Spleen (tissue), 11 donors: ENCODE data around the gene PDGFRB. TPM values are rescaled to one million over a fixed set of nuclear protein-coding genes. Genes with fewer than 3 reads are reported as not detected.

Experiments
- DNase-seq: peaks from one replicate; pipeline ENCODE4 v3.0.0-alpha.2; 2020
- H3K27ac ChIP-seq, 8 donors: fragments of 200-600 bp; sonication (generic) in 7 of 8; 1 replicate in 4 of 8; 2 replicates in 4 of 8; pipeline versions ENCODE4 v1.5.0 to v1.8.0; 2016 to 2021; ENCODE audit warnings: inconsistent platforms in 4 of 8, mild to moderate bottlenecking in 4 of 8, moderate library complexity in 1 of 8
- H3K27me3 ChIP-seq, 7 donors: fragments of 200-600 bp; sonication (generic) in 6 of 7; replicated peaks in 1 of 7; 1 replicate in 4 of 7; 2 replicates in 3 of 7; pipeline versions ENCODE4 v1.5.0 to v1.8.0; 2016 to 2021; ENCODE audit warnings: inconsistent platforms in 3 of 7, mild to moderate bottlenecking in 1 of 7
- H3K36me3 ChIP-seq, 6 donors: fragments of 200-600 bp; sonication (generic) in 5 of 6; 1 replicate in 4 of 6; 2 replicates in 2 of 6; pipeline versions ENCODE4 v1.5.0 to v1.8.0; 2016 to 2021; ENCODE audit warnings: inconsistent platforms in 2 of 6
- H3K4me1 ChIP-seq, 6 donors: fragments of 200-600 bp; sonication (generic) in 5 of 6; 1 replicate in 3 of 6; 2 replicates in 3 of 6; pipeline versions ENCODE4 v1.5.0 to v1.8.0; 2016 to 2021; ENCODE audit warnings: inconsistent platforms in 3 of 6
- H3K4me3 ChIP-seq, 8 donors: fragments of 200-600 bp; sonication (generic) in 7 of 8; 1 replicate in 4 of 8; 2 replicates in 4 of 8; pipeline versions ENCODE4 v1.5.0 to v1.8.0; 2016 to 2021; ENCODE audit warnings: inconsistent platforms in 4 of 8, mild to moderate bottlenecking in 4 of 8, moderate library complexity in 2 of 8
- H3K9me3 ChIP-seq, 8 donors: fragments of 200-600 bp; sonication (generic) in 7 of 8; 1 replicate in 4 of 8; 2 replicates in 4 of 8; pipeline versions ENCODE4 v1.5.0 to v1.8.0; 2016 to 2021; ENCODE audit warnings: inconsistent platforms in 4 of 8
- CTCF ChIP-seq, 11 experiments: fragments of 200-600 bp in 7 of 11; fragments of 450-650 bp in 4 of 11; sonication (generic) in 4 of 11; IDR thresholded peaks in 8 of 11; conservative IDR thresholded peaks in 3 of 11; 1 replicate in 7 of 11; 2 replicates in 4 of 11; pipeline versions ENCODE4 v1.4.0 to v1.8.0; 2016 to 2021; ENCODE audit warnings: antibody characterized with exemption in 11 of 11, inconsistent platforms in 4 of 11, mild to moderate bottlenecking in 1 of 11
- POLR2A ChIP-seq, 3 donors: fragments of 450-650 bp; IDR thresholded peaks; one replicate each; pipeline ENCODE4 v1.5.1; 2017; ENCODE audit warnings: antibody characterized with exemption in 3 of 3, mild to moderate bottlenecking in 1 of 3
- POLR2AphosphoS5 ChIP-seq, 3 donors: sonication (generic); formaldehyde crosslinking; IDR thresholded peaks; one replicate each; pipeline ENCODE4 v1.5.1; 2017; ENCODE audit warnings: antibody characterized with exemption in 3 of 3
- WGBS, 5 donors: extraction: QIAGEN DNeasy Blood & Tissue Kit in 3 of 5; methylation state at CpG; one replicate each; pipeline versions ENCODE4 v1.1.5 to v1.1.7; 2013 to 2018; 5-methylcytosine and 5-hydroxymethylcytosine counted together
- intact Hi-C: fragments of 100-400 bp; cut with DNase I; formaldehyde crosslinking; loops from one replicate; pipeline ENCODE4 v1.15.0; 2023; ENCODE audit warnings: low total_unique reads
- polyA plus RNA-seq, 3 donors: library from polyadenylated mRNA; stranded (reverse); fragments of 200-250 nt; gene quantifications; one replicate each; pipeline ENCODE4 v1.2.1, GENCODE V29; 2013
- total RNA-seq, 7 donors: library from RNA; depleted of rRNA in 3 of 7; stranded (reverse); fragments of >200 nt in 3 of 7; fragmentation: NEBNext Ultra II Directional in 4 of 7; extraction: Animal tissue kit (Norgen Biotek cat#: 25700) in 4 of 7; gene quantifications; one replicate each; pipeline versions ENCODE4 v1.1.0 to v1.2.1, GENCODE V29; 2016 to 2021
- donor health status: healthy with polysubstance abuse.
- donor health status: DM: no; HTN: no; CAD: no; lungs with moderate emphysema.
- donor health status: DM: no; HTN: no; CAD: no.
- donor health status: Bipolar disorder and iron deficiency.
- donor health status: healthy.
- donor health status: DM: no; HTN: no; CAD: no.
- donor health status: DM: yes; HTN: yes; CAD: no.

PDGFRB gene
- total and polyA plus RNA-seq, 10 donors, result 12.8 to 144 (median 88.5) TPM

GRCh38 chr5:150156027-150156368 is 353 bp upstream of the PDGFRB start:
- 2 to 8% (median 3%) methylated on average over 9 of the region's 9 CpGs for whole genome bisulfite sequencing, 5 donors

GRCh38 chr5:150154618-150155128 is 972 bp downstream of the PDGFRB start:
- intact Hi-C loops, result no loop called here
- DNase-seq, result no peak
- Histone ChIP-seq H3K36me3 (peaks cover 0 to 3% (median 0%) of the 10 kb centered on the region in 6 donors), H3K4me1 (peaks cover 11 to 63% (median 17%) of the 10 kb centered on the region in 6 donors), H3K9me3 (no peaks in the 10 kb centered on the region), H3K4me3 (peak overlapping the region; percentile 6 to 71 (median 44)), H3K27me3 (peaks cover 0 to 19% (median 0%) of the 10 kb centered on the region in 7 donors), H3K27ac (peak overlapping the region; percentile 19 to 83 (median 75))
- WGBS, 5 donors, result 64 to 71% (median 67%) methylated on average over 7 of the region's 7 CpGs
- no peak for TF ChIP-seq POLR2AphosphoS5 (IDR thresholded peaks at IDR 0.05)

More at GRCh38 chr5:150156027-150156368, 353 bp upstream of the PDGFRB start:
- peak overlapping the region in 7 of 8 donors; percentile 63 to 83 (median 78) for H3K27ac ChIP-seq
- H3K4me1 ChIP-seq, result peaks cover 11 to 65% (median 22%) of the 10 kb centered on the region in 6 donors
- no peaks in the 10 kb centered on the region for H3K9me3 ChIP-seq
- peaks cover 0 to 19% (median 0%) of the 10 kb centered on the region in 7 donors for H3K27me3 ChIP-seq
- intact Hi-C loops, result no loop called here
- peak overlapping the region; percentile 31 to 71 (median 44) for H3K4me3 ChIP-seq
- TF ChIP-seq CTCF (IDR thresholded peaks at IDR 0.05 in 8 of 11, conservative IDR thresholded peaks at IDR 0.05 in 3 of 11) (no peak), POLR2A (IDR thresholded peaks at IDR 0.05) (no peak)
- H3K36me3 ChIP-seq, result peaks cover 0 to 3% (median 0%) of the 10 kb centered on the region in 6 donors
- no peak for DNase-seq

GRCh38 chr5:150153957-150154617 is 1.6 kb downstream of the PDGFRB start:
- WGBS, 5 donors, result 54 to 71% (median 55%) methylated on average over 9 of the region's 9 CpGs
- DNase-seq, result no peak
- intact Hi-C loops, result no loop called here
- peaks cover 0 to 19% (median 0%) of the 10 kb centered on the region in 7 donors for H3K27me3 ChIP-seq
- peak overlapping the region; percentile 6 to 71 (median 44) for H3K4me3 ChIP-seq
- peaks cover 11 to 66% (median 17%) of the 10 kb centered on the region in 6 donors for H3K4me1 ChIP-seq
- H3K9me3 ChIP-seq, result no peaks in the 10 kb centered on the region
- TF ChIP-seq POLR2AphosphoS5 (IDR thresholded peaks at IDR 0.05) (peak in 2 of 3 donors; percentile 26 to 51), CTCF (IDR thresholded peaks at IDR 0.05 in 8 of 11, conservative IDR thresholded peaks at IDR 0.05 in 3 of 11) (no peak), POLR2A (IDR thresholded peaks at IDR 0.05) (no peak)
- H3K36me3 ChIP-seq, result peaks cover 0 to 3% (median 0%) of the 10 kb centered on the region in 6 donors
- H3K27ac ChIP-seq, result peak overlapping the region; percentile 19 to 83 (median 75)

- intact Hi-C loops, result no loop called here
- H3K27ac ChIP-seq, result peak overlapping the region in 7 of 8 donors; percentile 17 to 83 (median 78)
- no peak for DNase-seq
- H3K9me3 ChIP-seq, result no peaks in the 10 kb centered on the region
- 55 to 82% (median 68%) methylated on average over 1 to 2 of the region's 2 CpGs for WGBS, 5 donors
- TF ChIP-seq POLR2A (IDR thresholded peaks at IDR 0.05), result no peak
- no peak for TF ChIP-seq POLR2AphosphoS5 (IDR thresholded peaks at IDR 0.05)
- TF ChIP-seq CTCF (IDR thresholded peaks at IDR 0.05 in 8 of 11, conservative IDR thresholded peaks at IDR 0.05 in 3 of 11), result no peak
- H3K4me3 ChIP-seq, result peak overlapping the region in 7 of 8 donors; percentile 6 to 71 (median 44)
- H3K36me3 ChIP-seq, result peaks cover 0 to 3% (median 0%) of the 10 kb centered on the region in 6 donors
- H3K27me3 ChIP-seq, result peaks cover 0 to 19% (median 0%) of the 10 kb centered on the region in 7 donors
- H3K4me1 ChIP-seq, result peaks cover 6 to 66% (median 19%) of the 10 kb centered on the region in 6 donors
Observed at GRCh38 chr5:150153483-150153882, 2.2 kb downstream of the PDGFRB start.
